T-helper 1 cell treated with Interleukin-12 subunit alpha and Interleukin-12 subunit beta and Interleukin-4 antibody, amounts not matched to agents 30 μg/mL and 1 μg/mL, for 36 hours (primary cell): ENCODE measurements around the gene IGF1R.

Source experiments
- H3K27ac Mint-ChIP-seq: one replicate; pipeline ENCODE4 v1.8.0; 2021; ENCODE audit warnings: mild to moderate bottlenecking, mixed read lengths
- H3K27me3 Mint-ChIP-seq: one replicate; pipeline ENCODE4 v1.8.0; 2021; ENCODE audit warnings: low read depth, mixed read lengths
- H3K36me3 Mint-ChIP-seq: one replicate; pipeline ENCODE4 v1.8.0; 2021; ENCODE audit warnings: low read depth, mixed read lengths
- H3K4me1 Mint-ChIP-seq: one replicate; pipeline ENCODE4 v1.8.0; 2021; ENCODE audit warnings: low read depth, mixed read lengths
- H3K4me3 Mint-ChIP-seq: one replicate; pipeline ENCODE4 v1.8.0; 2021; ENCODE audit warnings: mild to moderate bottlenecking, moderate library complexity, mixed read lengths
- H3K9me3 Mint-ChIP-seq: one replicate; pipeline ENCODE4 v1.8.0; 2021; ENCODE audit warnings: mixed read lengths

IGF1R gene

GRCh38 chr15:98952381-98952803, 304.1 kb downstream of the IGF1R start:
- H3K4me3 Mint-ChIP-seq = peak overlapping the region; percentile 36

GRCh38 chr15:98953000-98953787, 304.9 kb downstream of the IGF1R start:
- H3K4me1 Mint-ChIP-seq = peaks cover 18% of the 10 kb centered on the region
- peak overlapping the region; percentile 36 for H3K4me3 Mint-ChIP-seq
- H3K27ac Mint-ChIP-seq = peak overlapping the region; percentile 62
- H3K27me3 Mint-ChIP-seq = no peaks in the 10 kb centered on the region
- peaks cover 9% of the 10 kb centered on the region for H3K36me3 Mint-ChIP-seq
- H3K9me3 Mint-ChIP-seq = no peaks in the 10 kb centered on the region

More at GRCh38 chr15:98952381-98952803, 304.1 kb downstream of the IGF1R start:
- no peaks in the 10 kb centered on the region for H3K27me3 Mint-ChIP-seq
- peaks cover 9% of the 10 kb centered on the region for H3K36me3 Mint-ChIP-seq
- H3K9me3 Mint-ChIP-seq = no peaks in the 10 kb centered on the region
- H3K4me1 Mint-ChIP-seq = peaks cover 18% of the 10 kb centered on the region
- H3K27ac Mint-ChIP-seq = peak overlapping the region; percentile 62

DNA sequence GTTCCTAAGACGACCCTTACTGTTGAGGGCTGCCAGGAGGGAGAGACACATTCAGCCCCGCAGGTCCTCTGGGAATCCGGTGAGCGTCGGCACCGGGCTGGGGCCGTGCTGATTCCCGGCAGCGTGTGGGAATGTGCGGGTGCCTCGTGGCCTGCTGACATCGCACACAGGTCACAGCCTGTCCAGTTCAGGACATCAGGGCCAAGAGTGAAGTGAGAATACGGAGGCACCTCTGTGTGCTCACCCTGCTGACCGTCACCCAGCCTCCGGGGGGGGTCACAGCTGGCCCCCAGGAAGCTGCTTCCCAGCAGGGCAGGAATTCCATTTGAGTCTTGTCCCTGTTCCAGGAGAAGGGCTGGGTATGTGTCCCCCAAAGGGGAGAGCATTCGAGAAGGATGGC, 305.6 kb downstream of the IGF1R start:
- Mint-ChIP-seq H3K27me3 (no peaks in the 10 kb centered on the region), H3K4me3 (no peak overlapping the region), H3K9me3 (no peaks in the 10 kb centered on the region), H3K36me3 (peaks cover 9% of the 10 kb centered on the region), H3K4me1 (peaks cover 18% of the 10 kb centered on the region), H3K27ac (no peak overlapping the region)

DNA sequence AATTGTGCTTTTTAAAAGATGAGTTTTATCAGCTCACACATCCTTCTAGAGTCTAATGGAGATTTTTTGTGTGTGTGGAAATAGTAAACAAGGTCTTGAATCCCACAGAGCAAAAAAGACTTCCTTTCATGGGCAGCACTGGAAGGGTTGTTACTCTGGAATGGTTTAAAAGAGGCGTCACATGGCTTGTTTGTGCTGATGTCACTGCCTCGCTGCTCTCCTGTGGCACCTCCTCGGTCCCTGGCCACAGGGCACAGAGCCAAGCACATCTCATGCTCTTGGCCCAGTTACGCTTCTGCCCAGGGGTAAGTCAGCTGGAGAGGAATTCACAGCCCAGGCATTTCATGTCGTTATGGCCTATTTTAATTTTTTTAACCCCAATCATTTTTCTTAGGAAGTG, 306.1 kb downstream of the IGF1R start:
- H3K9me3 Mint-ChIP-seq = no peaks in the 10 kb centered on the region
- H3K27ac Mint-ChIP-seq = no peak overlapping the region
- H3K4me3 Mint-ChIP-seq = no peak overlapping the region
- H3K27me3 Mint-ChIP-seq = no peaks in the 10 kb centered on the region
- H3K36me3 Mint-ChIP-seq = peaks cover 6% of the 10 kb centered on the region
- peaks cover 18% of the 10 kb centered on the region for H3K4me1 Mint-ChIP-seq

GRCh38 chr15:98955331-98955730, 307.0 kb downstream of the IGF1R start:
- Mint-ChIP-seq H3K4me1 (peaks cover 18% of the 10 kb centered on the region), H3K27me3 (no peaks in the 10 kb centered on the region), H3K27ac (no peak overlapping the region), H3K4me3 (no peak overlapping the region), H3K9me3 (no peaks in the 10 kb centered on the region), H3K36me3 (peaks cover 6% of the 10 kb centered on the region)

GRCh38 chr15:98955961-98956723, 307.8 kb downstream of the IGF1R start:
- Mint-ChIP-seq H3K27me3 (no peaks in the 10 kb centered on the region), H3K4me3 (no peak overlapping the region), H3K4me1 (peaks cover 18% of the 10 kb centered on the region), H3K27ac (no peak overlapping the region), H3K36me3 (peaks cover 10% of the 10 kb centered on the region), H3K9me3 (peaks cover 3% of the 10 kb centered on the region)

DNA sequence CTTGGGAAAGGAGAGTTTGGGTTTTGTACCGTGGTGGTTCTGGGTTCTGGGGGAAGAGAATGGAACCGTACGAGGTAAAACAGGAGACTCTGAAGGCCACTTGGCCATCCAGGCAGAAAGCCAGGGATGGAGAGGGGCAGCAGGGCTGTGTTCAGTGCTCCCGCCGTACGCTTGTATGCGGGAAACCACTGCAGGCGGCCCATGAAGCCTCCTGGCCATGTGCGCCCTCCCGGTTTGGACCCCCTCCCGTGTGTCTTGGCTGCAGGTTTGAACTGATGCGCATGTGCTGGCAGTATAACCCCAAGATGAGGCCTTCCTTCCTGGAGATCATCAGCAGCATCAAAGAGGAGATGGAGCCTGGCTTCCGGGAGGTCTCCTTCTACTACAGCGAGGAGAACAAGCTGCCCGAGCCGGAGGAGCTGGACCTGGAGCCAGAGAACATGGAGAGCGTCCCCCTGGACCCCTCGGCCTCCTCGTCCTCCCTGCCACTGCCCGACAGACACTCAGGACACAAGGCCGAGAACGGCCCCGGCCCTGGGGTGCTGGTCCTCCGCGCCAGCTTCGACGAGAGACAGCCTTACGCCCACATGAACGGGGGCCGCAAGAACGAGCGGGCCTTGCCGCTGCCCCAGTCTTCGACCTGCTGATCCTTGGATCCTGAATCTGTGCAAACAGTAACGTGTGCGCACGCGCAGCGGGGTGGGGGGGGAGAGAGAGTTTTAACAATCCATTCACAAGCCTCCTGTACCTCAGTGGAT, 308.6 kb downstream of the IGF1R start:
- no peak overlapping the region for H3K27ac Mint-ChIP-seq
- no peak overlapping the region for H3K4me3 Mint-ChIP-seq
- H3K9me3 Mint-ChIP-seq = peaks cover 12% of the 10 kb centered on the region
- H3K4me1 Mint-ChIP-seq = peaks cover 17% of the 10 kb centered on the region
- H3K36me3 Mint-ChIP-seq = peaks cover 18% of the 10 kb centered on the region
- H3K27me3 Mint-ChIP-seq = no peaks in the 10 kb centered on the region

- Mint-ChIP-seq H3K27me3 (no peaks in the 10 kb centered on the region), H3K36me3 (peaks cover 23% of the 10 kb centered on the region), H3K27ac (no peak overlapping the region), H3K4me1 (peaks cover 10% of the 10 kb centered on the region), H3K4me3 (no peak overlapping the region), H3K9me3 (peaks cover 19% of the 10 kb centered on the region)
Observed at GRCh38 chr15:98957655-98958054, 309.3 kb downstream of the IGF1R start.

- peaks cover 25% of the 10 kb centered on the region for H3K36me3 Mint-ChIP-seq
- H3K4me3 Mint-ChIP-seq = no peak overlapping the region
- H3K27me3 Mint-ChIP-seq = no peaks in the 10 kb centered on the region
- no peak overlapping the region for H3K27ac Mint-ChIP-seq
- H3K9me3 Mint-ChIP-seq = peaks cover 21% of the 10 kb centered on the region
- peaks cover 6% of the 10 kb centered on the region for H3K4me1 Mint-ChIP-seq
Observed at GRCh38 chr15:98958076-98958475, 309.7 kb downstream of the IGF1R start.

GRCh38 chr15:98958918-98959639, 310.7 kb downstream of the IGF1R start:
- Mint-ChIP-seq H3K27me3 (no peaks in the 10 kb centered on the region), H3K4me1 (peaks cover 4% of the 10 kb centered on the region), H3K9me3 (peaks cover 21% of the 10 kb centered on the region), H3K4me3 (no peak overlapping the region), H3K27ac (no peak overlapping the region), H3K36me3 (peaks cover 27% of the 10 kb centered on the region)

- no peak overlapping the region for H3K4me3 Mint-ChIP-seq
- peaks cover 27% of the 10 kb centered on the region for H3K36me3 Mint-ChIP-seq
- H3K9me3 Mint-ChIP-seq = peaks cover 21% of the 10 kb centered on the region
- no peaks in the 10 kb centered on the region for H3K27me3 Mint-ChIP-seq
- H3K27ac Mint-ChIP-seq = no peak overlapping the region
- H3K4me1 Mint-ChIP-seq = peaks cover 4% of the 10 kb centered on the region
Observed at GRCh38 chr15:98959640-98960007, 311.3 kb downstream of the IGF1R start.

GRCh38 chr15:98960555-98961050, 312.3 kb downstream of the IGF1R start:
- peaks cover 21% of the 10 kb centered on the region for H3K9me3 Mint-ChIP-seq
- H3K4me3 Mint-ChIP-seq = no peak overlapping the region
- H3K27me3 Mint-ChIP-seq = no peaks in the 10 kb centered on the region
- no peak overlapping the region for H3K27ac Mint-ChIP-seq
- H3K4me1 Mint-ChIP-seq = peaks cover 4% of the 10 kb centered on the region
- H3K36me3 Mint-ChIP-seq = peaks cover 27% of the 10 kb centered on the region

DNA sequence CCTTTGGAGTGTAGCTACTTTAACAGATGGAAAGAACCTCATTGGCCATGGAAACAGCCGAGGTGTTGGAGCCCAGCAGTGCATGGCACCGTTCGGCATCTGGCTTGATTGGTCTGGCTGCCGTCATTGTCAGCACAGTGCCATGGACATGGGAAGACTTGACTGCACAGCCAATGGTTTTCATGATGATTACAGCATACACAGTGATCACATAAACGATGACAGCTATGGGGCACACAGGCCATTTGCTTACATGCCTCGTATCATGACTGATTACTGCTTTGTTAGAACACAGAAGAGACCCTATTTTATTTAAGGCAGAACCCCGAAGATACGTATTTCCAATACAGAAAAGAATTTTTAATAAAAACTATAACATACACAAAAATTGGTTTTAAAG, 315.1 kb downstream of the IGF1R start:
- peaks cover 25% of the 10 kb centered on the region for H3K36me3 Mint-ChIP-seq
- H3K27me3 Mint-ChIP-seq = no peaks in the 10 kb centered on the region
- H3K4me3 Mint-ChIP-seq = no peak overlapping the region
- no peak overlapping the region for H3K27ac Mint-ChIP-seq
- peaks cover 21% of the 10 kb centered on the region for H3K9me3 Mint-ChIP-seq
- H3K4me1 Mint-ChIP-seq = no peaks in the 10 kb centered on the region
